Neural cell (in vitro differentiated cells): Measurements from ENCODE around the gene PDCD4.

Source experiments
- CTCF ChIP-seq: fragments of 450-650 bp; IDR thresholded peaks from 2 replicates; pipeline ENCODE4 v1.5.1; 2014; ENCODE audit warnings: antibody characterized with exemption, mild to moderate bottlenecking, moderate library complexity; ENCODE audit not compliant: poor library complexity, severe bottlenecking
- POLR2AphosphoS5 ChIP-seq: IDR thresholded peaks from 2 replicates; pipeline ENCODE4 v1.6.1; 2012
- RAD21 ChIP-seq: fragments of 450-650 bp; conservative IDR thresholded peaks from 2 replicates; pipeline ENCODE4 v1.6.1; 2014; ENCODE audit warnings: antibody characterized with exemption, mild to moderate bottlenecking, moderate library complexity
- REST ChIP-seq: IDR thresholded peaks from 2 replicates; pipeline ENCODE4 v1.6.1; 2012; ENCODE audit warnings: borderline replicate concordance
- TAF1 ChIP-seq: IDR thresholded peaks from 2 replicates; pipeline ENCODE4 v1.6.1; 2012; ENCODE audit warnings: low read depth

DNA sequence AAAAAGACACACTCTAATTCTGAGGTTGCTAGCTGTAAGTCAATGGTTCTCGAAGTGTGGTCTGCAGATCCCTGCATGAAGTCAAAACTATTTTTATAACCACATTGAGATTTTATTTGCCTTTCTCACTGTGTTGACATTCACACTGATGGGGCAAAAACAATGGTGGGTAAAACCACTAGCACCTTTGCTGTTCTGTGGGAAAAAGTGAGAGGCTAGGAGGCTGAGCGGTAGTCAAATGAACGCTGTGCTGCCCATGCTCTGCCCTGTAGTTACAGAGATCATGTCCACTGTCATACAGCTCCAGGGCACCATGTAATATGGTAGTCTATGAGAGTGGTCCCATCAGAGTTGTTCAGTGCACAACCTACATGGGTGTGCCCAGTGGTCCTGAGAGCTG is 21.6 kb upstream of the PDCD4 start:
- no peak for TF ChIP-seq REST
- no peak for TF ChIP-seq TAF1
- TF ChIP-seq CTCF: no peak
- TF ChIP-seq POLR2AphosphoS5: no peak
- no peak for TF ChIP-seq RAD21
